CD1c-positive myeloid dendritic cell (primary cell): Measurements from ENCODE around the gene TMEM132E.

ENCODE experiments used
- DNase-seq: peaks from one replicate; pipeline ENCODE4 v3.0.0-alpha.2; 2016; ENCODE audit errors: extremely low spot score

The TMEM132E gene

GRCh38 chr17:34665150-34665806 lies 85.9 kb downstream of the TMEM132E start:
- DNase-seq: no peak

- DNase-seq: no peak
These were observed 86.7 kb downstream of the TMEM132E start for GRCh38 chr17:34665819-34666763.

GRCh38 chr17:34667656-34668055 lies 88.3 kb downstream of the TMEM132E start:
- DNase-seq: no peak

- no peak for DNase-seq
These were observed 88.8 kb downstream of the TMEM132E start for GRCh38 chr17:34668206-34668605.

- DNase-seq: no peak
These were observed 90.1 kb downstream of the TMEM132E start for GRCh38 chr17:34669511-34669910.

GRCh38 chr17:34670618-34671017 lies 91.2 kb downstream of the TMEM132E start:
- no peak for DNase-seq

- no peak for DNase-seq
These were observed 91.8 kb downstream of the TMEM132E start for GRCh38 chr17:34671191-34671590.

- DNase-seq: no peak
These were observed 92.9 kb downstream of the TMEM132E start for GRCh38 chr17:34672176-34672785.

- DNase-seq: no peak
These were observed 94.1 kb downstream of the TMEM132E start for GRCh38 chr17:34673516-34673915.

- no peak for DNase-seq
These were observed 94.9 kb downstream of the TMEM132E start for GRCh38 chr17:34673995-34674890.

GRCh38 chr17:34675143-34675542 lies 95.8 kb downstream of the TMEM132E start:
- DNase-seq: no peak

- no peak for DNase-seq
These were observed 96.2 kb downstream of the TMEM132E start for GRCh38 chr17:34675605-34676004.

- no peak for DNase-seq
These were observed 100.8 kb downstream of the TMEM132E start for GRCh38 chr17:34680151-34680550.

- DNase-seq: no peak
These were observed 102.9 kb downstream of the TMEM132E start for GRCh38 chr17:34682305-34682704.

GRCh38 chr17:34683390-34683789 lies 104.0 kb downstream of the TMEM132E start:
- DNase-seq: no peak
